ENCODE data around the gene APELA. TPM values are rescaled to one million over a fixed set of nuclear protein-coding genes. Genes with fewer than 3 reads are reported as not detected.

APELA gene
- total RNA-seq, 1 experiment from 2014 or later, result 140 TPM

DNA sequence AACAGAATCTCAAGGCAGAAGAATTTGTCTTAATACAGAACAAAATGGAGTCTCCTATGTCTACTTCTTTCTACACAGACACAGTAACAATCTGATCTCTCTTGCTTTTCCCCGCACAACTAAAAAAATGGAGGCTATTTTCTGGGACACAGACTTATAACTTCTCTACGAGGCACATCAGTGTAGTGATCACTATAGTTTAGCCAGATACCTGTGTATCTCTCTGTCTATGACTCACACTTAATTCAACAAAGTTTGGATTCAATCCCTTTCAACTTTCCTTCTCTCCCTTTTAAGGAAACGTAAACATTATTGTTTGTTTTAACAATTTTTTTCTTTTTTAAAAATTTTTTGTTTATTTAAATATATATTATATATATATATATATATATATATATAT, 29.4 kb downstream of the APELA start:
- no peak overlapping the region for H2BK120ac ChIP-seq (ENCODE audit: low read depth, low read length, poor library complexity, severe bottlenecking)
- H3K4me1 ChIP-seq (ENCODE audit: insufficient read depth, low read length), result no peaks in the 10 kb centered on the region
- H2BK12ac ChIP-seq (ENCODE audit: insufficient read length, low read depth, low read length), result no peak overlapping the region
- H3K27ac Mint-ChIP-seq, result peak overlapping the region in 1 of 3 experiments; percentile 79; a peak in 2 of 7 replicates
- no peak overlapping the region for H2AFZ ChIP-seq (ENCODE audit: low read length)
- H4K5ac ChIP-seq (ENCODE audit: insufficient read length, low read depth, low read length), result no peak overlapping the region
- no peaks in the 10 kb centered on the region for H3K9me3 ChIP-seq (ENCODE audit: control insufficient read depth, low read depth, low read length)
- DNase-seq, result no peak
- no peaks in the 10 kb centered on the region for H3K79me1 ChIP-seq (ENCODE audit: insufficient read depth, low read depth, low read length, poor library complexity, severe bottlenecking)
- no peak overlapping the region for H3K4ac ChIP-seq (ENCODE audit: low read depth, low read length)
- H3K9ac ChIP-seq (ENCODE audit: extremely low read depth, insufficient read length, low read length), result no peak overlapping the region
- no peaks in the 10 kb centered on the region for H3K27me3 ChIP-seq (ENCODE audit: insufficient read depth, low read length)
- H3K27ac ChIP-seq (ENCODE audit: insufficient read length, low read depth, low read length), result no peak overlapping the region
- H3K23ac ChIP-seq (ENCODE audit: insufficient read length, low read depth, low read length), result no peak overlapping the region
- H3K4me3 Mint-ChIP-seq, result no peak overlapping the region
- H4K91ac ChIP-seq (ENCODE audit: insufficient read length, low read depth, low read length), result no peak overlapping the region
- no peak overlapping the region for H2BK20ac ChIP-seq (ENCODE audit: low read depth, low read length, poor library complexity, severe bottlenecking)
- no peaks in the 10 kb centered on the region for H3K23me2 ChIP-seq (ENCODE audit: insufficient read length, low read depth, low read length, poor library complexity, severe bottlenecking)
- no peak overlapping the region for H3K14ac ChIP-seq (ENCODE audit: insufficient read depth, low read length)
- H3K4me1 Mint-ChIP-seq, result peaks cover 24 to 33% of the 10 kb centered on the region in 2 experiments
- H2BK5ac ChIP-seq (ENCODE audit: insufficient read length, low read length), result no peak overlapping the region
- no peak overlapping the region for H4K8ac ChIP-seq (replicated peaks; ENCODE audit: insufficient read length, low read depth, low read length)
- no peak overlapping the region for H3T11ph ChIP-seq (ENCODE audit: low read length)
- no peaks in the 10 kb centered on the region; a peak in 1 of 5 replicates for H3K9me3 Mint-ChIP-seq
- no peak overlapping the region for H2AK5ac ChIP-seq (ENCODE audit: insufficient read length, low read length)
- H3K56ac ChIP-seq (ENCODE audit: insufficient read length, low read depth, low read length), result no peak overlapping the region
- no peak overlapping the region for H3K4me2 ChIP-seq (ENCODE audit: insufficient read depth, insufficient read length, low read length)
- TF ChIP-seq, protein P1, sequence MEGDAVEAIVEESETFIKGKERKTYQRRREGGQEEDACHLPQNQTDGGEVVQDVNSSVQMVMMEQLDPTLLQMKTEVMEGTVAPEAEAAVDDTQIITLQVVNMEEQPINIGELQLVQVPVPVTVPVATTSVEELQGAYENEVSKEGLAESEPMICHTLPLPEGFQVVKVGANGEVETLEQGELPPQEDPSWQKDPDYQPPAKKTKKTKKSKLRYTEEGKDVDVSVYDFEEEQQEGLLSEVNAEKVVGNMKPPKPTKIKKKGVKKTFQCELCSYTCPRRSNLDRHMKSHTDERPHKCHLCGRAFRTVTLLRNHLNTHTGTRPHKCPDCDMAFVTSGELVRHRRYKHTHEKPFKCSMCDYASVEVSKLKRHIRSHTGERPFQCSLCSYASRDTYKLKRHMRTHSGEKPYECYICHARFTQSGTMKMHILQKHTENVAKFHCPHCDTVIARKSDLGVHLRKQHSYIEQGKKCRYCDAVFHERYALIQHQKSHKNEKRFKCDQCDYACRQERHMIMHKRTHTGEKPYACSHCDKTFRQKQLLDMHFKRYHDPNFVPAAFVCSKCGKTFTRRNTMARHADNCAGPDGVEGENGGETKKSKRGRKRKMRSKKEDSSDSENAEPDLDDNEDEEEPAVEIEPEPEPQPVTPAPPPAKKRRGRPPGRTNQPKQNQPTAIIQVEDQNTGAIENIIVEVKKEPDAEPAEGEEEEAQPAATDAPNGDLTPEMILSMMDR (conservative IDR thresholded peaks at IDR 0.05), result no peak
- no peak overlapping the region for H3K18ac ChIP-seq (ENCODE audit: insufficient read length, low read depth, low read length)
- H4K20me1 ChIP-seq (ENCODE audit: control insufficient read depth, insufficient read depth, insufficient read length), result no peaks in the 10 kb centered on the region
- H3K36me3 Mint-ChIP-seq (ENCODE audit: insufficient read depth in 1 of 3, low read depth in 3 of 3), result peaks cover 0 to 4% (median 1%) of the 10 kb centered on the region in 3 experiments; a peak in 2 of 7 replicates
- no CpG with 5 or more reads among the region's 3 CpGs for WGBS (ENCODE audit: extremely low coverage, insufficient read length, low lambda C conversion rate)
- H3K79me2 ChIP-seq (ENCODE audit: insufficient read depth, low read length), result no peaks in the 10 kb centered on the region
- H2BK15ac ChIP-seq (ENCODE audit: low read depth, low read length), result no peak overlapping the region
- H3K27me3 Mint-ChIP-seq (ENCODE audit: low read depth), result no peaks in the 10 kb centered on the region; the same call in 1 of the 2 replicates

Data from H9 (cell line).